Testis (tissue), 2 donors: ENCODE measurements around the gene WDR17.

Experiments used
- POLR2A ChIP-seq: fragments of 450-650 bp; IDR thresholded peaks from one replicate; pipeline ENCODE4 v1.6.1; 2017; ENCODE audit warnings: antibody characterized with exemption, mild to moderate bottlenecking, moderate library complexity
- TF ChIP-seq, protein P1 (sequence below), 3 experiments: fragments of 450-650 bp in 2 of 3; fragments of 200-600 bp in 1 of 3; sonication (generic) in 1 of 3; IDR thresholded peaks; one replicate each; pipeline ENCODE4 v1.5.1; 2016 to 2019; ENCODE audit warnings: antibody characterized with exemption in 3 of 3, mild to moderate bottlenecking in 2 of 3, moderate library complexity in 1 of 3

DNA sequence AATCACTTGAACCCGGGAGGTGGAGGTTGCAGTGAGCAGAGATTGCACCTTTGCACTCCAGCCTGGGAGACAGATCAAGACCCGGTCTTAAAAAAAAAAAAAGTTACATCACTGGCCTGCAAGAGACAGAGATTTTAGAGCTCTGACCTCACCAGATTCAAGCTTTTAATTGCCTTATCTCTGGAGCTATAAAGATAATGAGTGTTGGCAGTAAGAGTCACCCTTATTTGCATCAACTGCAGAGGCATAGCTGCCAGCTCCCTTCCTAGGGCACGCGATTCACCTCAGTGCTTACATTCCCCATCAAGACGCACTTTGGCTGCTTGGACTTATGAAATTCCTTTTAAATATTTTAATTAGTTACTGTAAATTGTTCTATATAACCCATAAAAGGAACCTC is 142.2 kb downstream of the WDR17 start:
- TF ChIP-seq, protein P1, sequence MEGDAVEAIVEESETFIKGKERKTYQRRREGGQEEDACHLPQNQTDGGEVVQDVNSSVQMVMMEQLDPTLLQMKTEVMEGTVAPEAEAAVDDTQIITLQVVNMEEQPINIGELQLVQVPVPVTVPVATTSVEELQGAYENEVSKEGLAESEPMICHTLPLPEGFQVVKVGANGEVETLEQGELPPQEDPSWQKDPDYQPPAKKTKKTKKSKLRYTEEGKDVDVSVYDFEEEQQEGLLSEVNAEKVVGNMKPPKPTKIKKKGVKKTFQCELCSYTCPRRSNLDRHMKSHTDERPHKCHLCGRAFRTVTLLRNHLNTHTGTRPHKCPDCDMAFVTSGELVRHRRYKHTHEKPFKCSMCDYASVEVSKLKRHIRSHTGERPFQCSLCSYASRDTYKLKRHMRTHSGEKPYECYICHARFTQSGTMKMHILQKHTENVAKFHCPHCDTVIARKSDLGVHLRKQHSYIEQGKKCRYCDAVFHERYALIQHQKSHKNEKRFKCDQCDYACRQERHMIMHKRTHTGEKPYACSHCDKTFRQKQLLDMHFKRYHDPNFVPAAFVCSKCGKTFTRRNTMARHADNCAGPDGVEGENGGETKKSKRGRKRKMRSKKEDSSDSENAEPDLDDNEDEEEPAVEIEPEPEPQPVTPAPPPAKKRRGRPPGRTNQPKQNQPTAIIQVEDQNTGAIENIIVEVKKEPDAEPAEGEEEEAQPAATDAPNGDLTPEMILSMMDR (IDR thresholded peaks at IDR 0.05), result no peak
- TF ChIP-seq POLR2A, result no peak
